Measurements from ENCODE around the gene BLTP1. TPM values are rescaled to one million over a fixed set of nuclear protein-coding genes. Genes with fewer than 3 reads are reported as not detected.

The BLTP1 gene
- total RNA-seq, 1 donor from 2014 or later, result 41.6 TPM

- Mint-ChIP-seq H3K9me3 (ENCODE audit: unreplicated experiment) (no peaks in the 10 kb centered on the region), H3K27ac (ENCODE audit: unreplicated experiment) (no peak overlapping the region), H3K36me3 (ENCODE audit: unreplicated experiment) (peaks cover 18% of the 10 kb centered on the region), H3K4me3 (ENCODE audit: unreplicated experiment) (no peak overlapping the region), H3K4me1 (ENCODE audit: unreplicated experiment) (peaks cover 24% of the 10 kb centered on the region), H3K27me3 (ENCODE audit: unreplicated experiment) (no peaks in the 10 kb centered on the region)
- TF ChIP-seq, protein P1, sequence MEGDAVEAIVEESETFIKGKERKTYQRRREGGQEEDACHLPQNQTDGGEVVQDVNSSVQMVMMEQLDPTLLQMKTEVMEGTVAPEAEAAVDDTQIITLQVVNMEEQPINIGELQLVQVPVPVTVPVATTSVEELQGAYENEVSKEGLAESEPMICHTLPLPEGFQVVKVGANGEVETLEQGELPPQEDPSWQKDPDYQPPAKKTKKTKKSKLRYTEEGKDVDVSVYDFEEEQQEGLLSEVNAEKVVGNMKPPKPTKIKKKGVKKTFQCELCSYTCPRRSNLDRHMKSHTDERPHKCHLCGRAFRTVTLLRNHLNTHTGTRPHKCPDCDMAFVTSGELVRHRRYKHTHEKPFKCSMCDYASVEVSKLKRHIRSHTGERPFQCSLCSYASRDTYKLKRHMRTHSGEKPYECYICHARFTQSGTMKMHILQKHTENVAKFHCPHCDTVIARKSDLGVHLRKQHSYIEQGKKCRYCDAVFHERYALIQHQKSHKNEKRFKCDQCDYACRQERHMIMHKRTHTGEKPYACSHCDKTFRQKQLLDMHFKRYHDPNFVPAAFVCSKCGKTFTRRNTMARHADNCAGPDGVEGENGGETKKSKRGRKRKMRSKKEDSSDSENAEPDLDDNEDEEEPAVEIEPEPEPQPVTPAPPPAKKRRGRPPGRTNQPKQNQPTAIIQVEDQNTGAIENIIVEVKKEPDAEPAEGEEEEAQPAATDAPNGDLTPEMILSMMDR (IDR thresholded peaks at IDR 0.05), result no peak
- DNase-seq (ENCODE audit: extremely low spot score, unreplicated experiment), result no peak
These were observed 11.6 kb downstream of the BLTP1 start for GRCh38 chr4:122163767-122164166.

GRCh38 chr4:122167369-122167768 is 15.2 kb downstream of the BLTP1 start:
- H3K36me3 Mint-ChIP-seq (ENCODE audit: unreplicated experiment), result peaks cover 12% of the 10 kb centered on the region
- H3K4me3 Mint-ChIP-seq (ENCODE audit: unreplicated experiment), result no peak overlapping the region
- H3K27me3 Mint-ChIP-seq (ENCODE audit: unreplicated experiment), result no peaks in the 10 kb centered on the region
- DNase-seq (ENCODE audit: extremely low spot score, unreplicated experiment), result no peak
- H3K27ac Mint-ChIP-seq (ENCODE audit: unreplicated experiment), result no peak overlapping the region
- H3K9me3 Mint-ChIP-seq (ENCODE audit: unreplicated experiment), result no peaks in the 10 kb centered on the region
- TF ChIP-seq, protein P1 (IDR thresholded peaks at IDR 0.05), result no peak
- H3K4me1 Mint-ChIP-seq (ENCODE audit: unreplicated experiment), result peaks cover 11% of the 10 kb centered on the region

DNA sequence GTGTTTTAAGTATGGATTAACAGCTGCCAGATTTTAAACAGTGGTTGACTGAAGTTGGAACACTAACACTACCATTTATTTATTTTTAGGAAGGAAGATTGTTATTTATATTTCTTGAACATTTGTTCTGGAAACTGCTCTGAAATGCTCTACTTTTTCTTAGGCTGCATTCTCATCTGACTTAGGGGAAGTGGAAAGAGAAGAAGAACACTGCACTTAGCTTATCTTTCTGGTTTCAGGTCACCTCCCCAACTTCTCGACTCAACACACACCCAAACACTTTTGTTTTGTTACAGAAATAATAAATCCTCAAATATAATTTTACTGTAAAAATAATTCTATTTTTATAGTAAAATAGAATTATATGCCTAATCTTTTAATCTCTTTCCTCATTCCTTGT is 18.6 kb downstream of the BLTP1 start:
- Mint-ChIP-seq H3K27ac (ENCODE audit: unreplicated experiment) (no peak overlapping the region), H3K4me3 (ENCODE audit: unreplicated experiment) (no peak overlapping the region), H3K36me3 (ENCODE audit: unreplicated experiment) (peaks cover 16% of the 10 kb centered on the region), H3K9me3 (ENCODE audit: unreplicated experiment) (no peaks in the 10 kb centered on the region), H3K27me3 (ENCODE audit: unreplicated experiment) (no peaks in the 10 kb centered on the region), H3K4me1 (ENCODE audit: unreplicated experiment) (peaks cover 1% of the 10 kb centered on the region)
- TF ChIP-seq, protein P1 (IDR thresholded peaks at IDR 0.05), result no peak
- no peak for DNase-seq (ENCODE audit: extremely low spot score, unreplicated experiment)

DNA sequence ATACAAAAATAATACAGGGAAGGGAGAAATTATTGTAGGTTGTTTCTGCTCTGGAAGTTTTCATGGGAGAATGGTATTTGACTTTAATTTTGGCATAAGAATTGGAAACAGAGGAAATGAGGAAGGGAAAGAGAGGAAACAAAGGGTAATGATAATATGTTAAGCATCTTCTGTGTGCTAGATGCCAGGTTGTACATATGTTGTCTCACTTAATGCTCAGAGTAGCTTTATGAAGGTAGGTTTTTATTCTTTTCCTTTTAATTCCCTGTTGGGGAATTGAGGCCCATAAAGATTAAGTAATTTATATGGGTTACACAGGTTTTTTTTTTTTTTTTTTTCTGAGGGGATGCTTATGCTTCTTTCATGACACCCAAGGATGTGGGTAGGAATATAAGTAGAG is 19.2 kb downstream of the BLTP1 start:
- TF ChIP-seq, protein P1 (IDR thresholded peaks at IDR 0.05), result no peak
- no peaks in the 10 kb centered on the region for H3K27me3 Mint-ChIP-seq (ENCODE audit: unreplicated experiment)
- DNase-seq (ENCODE audit: extremely low spot score, unreplicated experiment), result no peak
- H3K36me3 Mint-ChIP-seq (ENCODE audit: unreplicated experiment), result peaks cover 16% of the 10 kb centered on the region
- H3K27ac Mint-ChIP-seq (ENCODE audit: unreplicated experiment), result no peak overlapping the region
- H3K9me3 Mint-ChIP-seq (ENCODE audit: unreplicated experiment), result no peaks in the 10 kb centered on the region
- H3K4me1 Mint-ChIP-seq (ENCODE audit: unreplicated experiment), result peaks cover 1% of the 10 kb centered on the region
- no peak overlapping the region for H3K4me3 Mint-ChIP-seq (ENCODE audit: unreplicated experiment)

DNA sequence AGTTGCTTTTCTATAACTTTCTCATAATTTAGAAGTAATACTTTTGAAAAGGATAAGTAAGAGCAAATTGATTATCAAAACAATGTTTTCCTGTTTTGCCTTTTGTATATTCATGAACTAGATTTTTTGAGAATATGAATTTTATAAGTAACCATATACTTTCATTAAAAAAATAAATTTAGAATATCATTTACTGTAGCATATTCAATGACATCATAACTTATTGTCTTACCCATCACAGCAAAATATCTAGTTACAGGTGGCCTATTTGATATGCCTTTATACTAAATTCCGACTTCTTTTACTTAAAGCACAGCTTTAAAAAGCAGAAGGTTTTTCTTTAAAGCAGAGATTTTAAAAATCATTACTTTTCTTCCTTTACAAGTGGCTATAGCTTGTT is 20.1 kb downstream of the BLTP1 start:
- H3K27ac Mint-ChIP-seq (ENCODE audit: unreplicated experiment), result no peak overlapping the region
- DNase-seq (ENCODE audit: extremely low spot score, unreplicated experiment), result no peak
- no peaks in the 10 kb centered on the region for H3K27me3 Mint-ChIP-seq (ENCODE audit: unreplicated experiment)
- H3K4me1 Mint-ChIP-seq (ENCODE audit: unreplicated experiment), result peaks cover 1% of the 10 kb centered on the region
- H3K4me3 Mint-ChIP-seq (ENCODE audit: unreplicated experiment), result no peak overlapping the region
- no peaks in the 10 kb centered on the region for H3K9me3 Mint-ChIP-seq (ENCODE audit: unreplicated experiment)
- TF ChIP-seq, protein P1 (IDR thresholded peaks at IDR 0.05), result no peak
- peaks cover 20% of the 10 kb centered on the region for H3K36me3 Mint-ChIP-seq (ENCODE audit: unreplicated experiment)
